Skin epidermis (tissue), 12 donors: ENCODE measurements around the gene PRR20E.
"Not testable (repeated sequence)": the region's sequence is repeated elsewhere in the genome, so short reads cannot be mapped to it uniquely, and the experiment has no call there.

ENCODE experiments used
- H3K27ac ChIP-seq, 21 experiments: fragments of 200-600 bp; sonication (generic) in 11 of 21; one replicate each; pipeline ENCODE4 v1.5.0; 2020; ENCODE audit warnings: mild to moderate bottlenecking in 3 of 21, inconsistent platforms in 2 of 21, moderate library complexity in 2 of 21
- H3K4me3 ChIP-seq, 7 experiments: fragments of 200-600 bp; sonication (generic) in 2 of 7; one replicate each; pipeline ENCODE4 v1.5.0; 2020; ENCODE audit warnings: inconsistent platforms in 2 of 7, mild to moderate bottlenecking in 2 of 7, moderate library complexity in 1 of 7

PRR20E gene

DNA sequence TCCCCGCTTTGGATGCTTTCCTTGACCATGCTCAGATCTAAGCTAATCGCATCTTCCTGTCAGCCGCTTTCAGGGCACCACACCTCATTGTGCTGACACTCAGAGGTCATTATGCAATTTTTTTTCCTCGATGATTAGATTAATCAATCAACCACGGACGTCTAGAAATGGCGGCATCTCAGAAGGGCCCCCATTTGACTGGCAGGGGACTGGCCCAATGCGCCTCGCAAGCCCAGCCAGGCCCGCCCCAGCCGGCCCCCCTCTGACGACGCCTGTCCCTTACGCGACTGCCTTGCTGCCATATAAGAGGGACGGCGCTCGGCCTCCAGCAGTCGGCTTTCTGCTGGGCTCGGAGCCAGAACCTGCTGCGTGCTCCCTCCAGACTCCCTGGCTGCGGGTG is at the start of gene PRR20E:
Gene PRR20E, plus strand, starts transcription at position 301 of the 400 bp plus-strand sequence. CDS start 387 bp downstream, outside the sequence.
- not testable (repeated sequence) for H3K4me3 ChIP-seq, H3K27ac ChIP-seq

DNA sequence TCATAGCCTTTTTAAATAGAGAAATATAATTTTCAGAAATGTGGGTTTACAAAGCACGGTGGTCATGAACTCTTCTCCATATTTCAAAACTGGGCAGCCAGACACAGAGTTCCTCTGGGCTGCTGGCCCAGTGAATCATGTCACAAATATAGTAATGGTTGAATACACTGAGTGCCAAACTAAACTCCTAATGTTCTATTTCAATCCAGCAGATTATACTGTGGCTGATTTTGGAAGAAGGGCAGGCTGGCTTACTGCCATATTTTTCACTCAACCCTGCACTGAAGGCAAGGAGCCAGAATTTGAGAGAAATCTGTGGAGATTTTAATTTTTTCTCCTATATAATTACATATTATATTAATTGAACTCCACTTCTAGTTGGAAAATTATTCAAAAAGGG is 43.3 kb upstream of the PRR20E start:
- no peak overlapping the region for H3K27ac ChIP-seq
- no peak overlapping the region for H3K4me3 ChIP-seq

DNA sequence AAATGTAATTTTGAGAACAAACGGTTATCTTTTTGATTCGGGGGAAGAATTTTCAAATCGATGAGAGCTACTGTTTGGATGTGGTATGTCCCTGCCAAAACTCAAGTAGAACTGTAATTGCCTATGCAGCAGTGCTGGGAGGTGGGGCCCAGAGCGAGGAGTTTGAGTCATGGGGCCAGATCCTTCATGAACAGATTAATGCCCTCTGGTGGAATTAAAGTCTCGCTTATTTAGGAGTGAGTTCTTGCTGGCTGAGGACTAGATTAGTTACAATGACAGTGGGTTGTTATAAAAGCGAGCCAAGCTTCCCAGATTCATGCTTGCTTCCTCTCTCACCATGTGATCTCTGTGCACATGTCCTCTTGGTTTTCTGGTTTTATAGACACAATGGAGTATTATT is 38.1 kb upstream of the PRR20E start:
- Histone ChIP-seq H3K4me3 (no peak overlapping the region), H3K27ac (no peak overlapping the region)

DNA sequence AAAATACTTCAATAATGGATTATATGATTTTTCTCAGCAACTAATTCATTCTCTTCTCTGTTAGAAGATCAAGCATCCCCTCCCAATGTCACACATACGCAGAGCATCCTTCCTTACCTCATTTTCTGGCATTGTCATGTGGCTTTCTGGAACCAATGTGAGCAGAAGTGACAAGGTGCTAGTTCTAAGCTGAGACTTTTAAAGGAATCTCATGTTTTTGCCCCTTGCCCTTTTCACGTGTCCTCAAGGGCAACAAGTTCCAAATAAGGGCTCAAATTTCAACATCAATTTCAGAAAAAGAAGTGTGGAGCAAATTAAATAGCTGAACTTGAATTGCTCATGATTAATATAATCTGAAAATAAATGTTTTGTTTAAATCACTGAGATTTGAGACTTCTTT is 30.9 kb upstream of the PRR20E start:
- H3K4me3 ChIP-seq = no peak overlapping the region
- H3K27ac ChIP-seq = no peak overlapping the region

DNA sequence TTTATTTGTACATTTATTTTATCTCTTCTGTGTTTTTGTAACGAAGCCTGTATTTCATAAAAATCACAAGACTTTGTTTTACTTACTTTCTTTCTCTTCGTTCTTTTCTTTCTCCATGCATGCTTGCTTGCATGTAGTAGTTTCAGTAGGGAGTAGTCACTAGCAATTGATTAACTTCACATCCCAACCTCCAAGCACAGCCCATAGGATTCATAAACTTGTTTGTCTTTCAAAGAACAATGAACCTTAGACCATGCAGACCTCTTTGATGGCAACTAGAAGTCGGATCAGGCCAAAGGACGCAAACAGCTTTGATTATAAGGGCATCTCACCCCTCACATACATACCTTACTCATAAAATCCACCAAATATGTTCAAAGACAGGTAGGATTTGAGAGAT is 29.4 kb upstream of the PRR20E start:
- Histone ChIP-seq H3K27ac (no peak overlapping the region), H3K4me3 (no peak overlapping the region)

DNA sequence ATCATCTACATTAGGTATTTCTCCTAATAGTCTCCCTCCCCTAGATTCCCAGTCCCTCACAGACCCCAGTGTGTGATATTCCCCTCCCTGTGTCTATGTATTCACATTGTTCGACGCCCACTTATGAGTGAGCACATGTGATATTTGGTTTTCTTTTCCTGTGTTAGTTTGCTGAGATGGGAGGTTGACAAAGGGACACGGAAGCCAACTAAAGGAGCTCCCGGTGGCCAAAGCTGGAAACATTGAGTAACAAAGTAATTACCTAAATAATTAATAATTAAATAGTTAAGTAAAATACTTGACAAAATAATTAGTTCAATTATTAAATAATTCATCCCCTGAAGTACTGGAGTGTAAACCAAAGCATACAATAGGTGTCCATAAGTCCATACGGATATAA is 28.0 kb upstream of the PRR20E start:
- Histone ChIP-seq H3K4me3 (no peak overlapping the region), H3K27ac (no peak overlapping the region)

DNA sequence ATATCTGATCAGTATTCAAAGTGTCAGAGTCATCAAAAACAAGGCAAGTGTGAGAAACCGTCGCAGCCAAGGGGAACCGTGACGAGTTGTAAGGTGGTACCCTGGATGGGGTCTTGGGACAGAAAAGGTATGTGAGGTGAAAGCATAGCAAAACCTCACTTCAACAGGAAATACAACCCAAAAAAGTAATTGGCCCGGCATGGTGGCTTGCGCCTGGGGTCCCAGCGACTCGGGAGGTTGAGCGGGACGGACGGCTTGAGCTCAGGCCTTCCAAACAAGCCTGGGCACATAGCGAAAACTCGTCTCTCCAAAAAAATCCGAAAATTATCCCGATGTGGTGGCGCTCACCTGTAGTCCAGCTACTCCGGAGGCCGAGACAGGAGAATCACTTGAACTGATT is 27.2 kb upstream of the PRR20E start:
- not testable (repeated sequence) for H3K4me3 ChIP-seq, H3K27ac ChIP-seq

DNA sequence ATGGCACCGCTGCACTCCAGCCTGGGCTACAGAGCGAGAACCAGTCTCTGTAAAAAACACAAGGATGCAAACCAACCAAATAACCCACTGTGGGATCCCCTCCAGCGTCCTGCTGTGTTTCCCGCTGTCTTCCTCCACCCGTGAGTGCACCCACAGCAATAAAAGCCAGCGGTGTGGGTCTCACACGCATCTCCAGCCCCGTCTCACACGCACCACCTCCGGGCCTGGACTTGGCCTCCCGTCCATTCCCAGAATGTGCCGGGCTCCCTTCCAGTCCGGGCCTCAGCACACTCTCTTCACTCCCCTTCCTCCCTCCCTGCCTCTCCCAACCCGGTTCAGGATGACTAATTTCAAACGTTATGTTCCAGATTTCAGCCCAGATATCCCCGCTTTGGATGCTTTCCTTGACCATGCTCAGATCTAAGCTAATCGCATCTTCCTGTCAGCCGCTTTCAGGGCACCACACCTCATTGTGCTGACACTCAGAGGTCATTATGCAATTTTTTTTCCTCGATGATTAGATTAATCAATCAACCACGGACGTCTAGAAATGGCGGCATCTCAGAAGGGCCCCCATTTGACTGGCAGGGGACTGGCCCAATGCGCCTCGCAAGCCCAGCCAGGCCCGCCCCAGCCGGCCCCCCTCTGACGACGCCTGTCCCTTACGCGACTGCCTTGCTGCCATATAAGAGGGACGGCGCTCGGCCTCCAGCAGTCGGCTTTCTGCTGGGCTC is 26.6 kb upstream of the PRR20E start, which contains the start of gene PRR20A:
Gene PRR20A, plus strand, starts transcription at position 684 of the 734 bp plus-strand sequence. CDS start 387 bp downstream, outside the sequence.
- H3K4me3 ChIP-seq, H3K27ac ChIP-seq: not testable (repeated sequence)

DNA sequence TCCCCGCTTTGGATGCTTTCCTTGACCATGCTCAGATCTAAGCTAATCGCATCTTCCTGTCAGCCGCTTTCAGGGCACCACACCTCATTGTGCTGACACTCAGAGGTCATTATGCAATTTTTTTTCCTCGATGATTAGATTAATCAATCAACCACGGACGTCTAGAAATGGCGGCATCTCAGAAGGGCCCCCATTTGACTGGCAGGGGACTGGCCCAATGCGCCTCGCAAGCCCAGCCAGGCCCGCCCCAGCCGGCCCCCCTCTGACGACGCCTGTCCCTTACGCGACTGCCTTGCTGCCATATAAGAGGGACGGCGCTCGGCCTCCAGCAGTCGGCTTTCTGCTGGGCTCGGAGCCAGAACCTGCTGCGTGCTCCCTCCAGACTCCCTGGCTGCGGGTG is 19.8 kb upstream of the PRR20E start, which contains the start of gene PRR20B:
Gene PRR20B, plus strand, starts transcription at position 301 of the 400 bp plus-strand sequence. CDS start 387 bp downstream, outside the sequence.
- H3K4me3 ChIP-seq, H3K27ac ChIP-seq: not testable (repeated sequence)

DNA sequence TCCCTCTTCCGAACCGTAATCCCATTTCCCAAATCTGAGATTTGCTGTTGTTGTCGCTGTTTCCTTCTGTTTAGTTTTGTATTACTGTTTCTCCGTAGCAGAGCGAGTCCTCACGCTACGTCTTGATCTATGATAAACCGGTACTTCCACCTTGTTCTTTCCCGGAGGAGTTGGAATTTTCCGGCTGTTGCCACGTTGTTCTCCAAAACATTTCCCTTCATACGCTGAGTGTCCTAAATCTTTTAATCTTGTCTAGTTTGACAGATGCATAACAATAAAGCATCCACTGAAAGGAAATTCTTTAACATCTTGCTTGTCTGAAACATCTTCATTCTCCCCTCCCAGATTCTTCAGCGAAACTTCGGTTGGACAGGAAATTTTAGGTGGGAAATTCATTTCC is 18.9 kb upstream of the PRR20E start:
- not testable (repeated sequence) for H3K27ac ChIP-seq, H3K4me3 ChIP-seq

DNA sequence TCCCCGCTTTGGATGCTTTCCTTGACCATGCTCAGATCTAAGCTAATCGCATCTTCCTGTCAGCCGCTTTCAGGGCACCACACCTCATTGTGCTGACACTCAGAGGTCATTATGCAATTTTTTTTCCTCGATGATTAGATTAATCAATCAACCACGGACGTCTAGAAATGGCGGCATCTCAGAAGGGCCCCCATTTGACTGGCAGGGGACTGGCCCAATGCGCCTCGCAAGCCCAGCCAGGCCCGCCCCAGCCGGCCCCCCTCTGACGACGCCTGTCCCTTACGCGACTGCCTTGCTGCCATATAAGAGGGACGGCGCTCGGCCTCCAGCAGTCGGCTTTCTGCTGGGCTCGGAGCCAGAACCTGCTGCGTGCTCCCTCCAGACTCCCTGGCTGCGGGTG is 13.2 kb upstream of the PRR20E start, which contains the start of gene PRR20C:
Gene PRR20C, plus strand, starts transcription at position 301 of the 400 bp plus-strand sequence. CDS start 387 bp downstream, outside the sequence.
- H3K27ac ChIP-seq, H3K4me3 ChIP-seq: not testable (repeated sequence)

DNA sequence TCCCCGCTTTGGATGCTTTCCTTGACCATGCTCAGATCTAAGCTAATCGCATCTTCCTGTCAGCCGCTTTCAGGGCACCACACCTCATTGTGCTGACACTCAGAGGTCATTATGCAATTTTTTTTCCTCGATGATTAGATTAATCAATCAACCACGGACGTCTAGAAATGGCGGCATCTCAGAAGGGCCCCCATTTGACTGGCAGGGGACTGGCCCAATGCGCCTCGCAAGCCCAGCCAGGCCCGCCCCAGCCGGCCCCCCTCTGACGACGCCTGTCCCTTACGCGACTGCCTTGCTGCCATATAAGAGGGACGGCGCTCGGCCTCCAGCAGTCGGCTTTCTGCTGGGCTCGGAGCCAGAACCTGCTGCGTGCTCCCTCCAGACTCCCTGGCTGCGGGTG is 6.7 kb upstream of the PRR20E start, which contains the start of gene PRR20D:
Gene PRR20D, plus strand, starts transcription at position 301 of the 400 bp plus-strand sequence. CDS start 387 bp downstream, outside the sequence.
- not testable (repeated sequence) for H3K4me3 ChIP-seq, H3K27ac ChIP-seq

DNA sequence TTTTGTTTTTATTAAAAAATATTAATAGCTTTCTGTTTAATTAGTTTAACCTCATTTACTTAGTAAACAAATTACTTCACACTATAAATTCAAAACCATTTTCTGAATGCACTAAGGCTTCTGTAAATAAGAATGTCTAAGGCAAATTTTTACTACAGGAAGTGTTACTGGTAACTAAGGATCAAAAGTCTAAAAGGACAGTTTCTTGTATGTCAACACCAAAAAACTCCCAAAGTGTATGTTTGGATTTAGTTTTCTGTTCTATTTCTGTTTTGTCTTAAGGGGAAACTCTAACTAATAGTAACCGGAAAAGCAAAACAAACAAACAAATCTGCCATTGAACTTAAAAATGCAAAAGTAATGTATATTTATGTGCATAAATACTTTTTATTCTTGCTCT is 24.7 kb downstream of the PRR20E start:
- Histone ChIP-seq H3K27ac (no peak overlapping the region), H3K4me3 (no peak overlapping the region)

DNA sequence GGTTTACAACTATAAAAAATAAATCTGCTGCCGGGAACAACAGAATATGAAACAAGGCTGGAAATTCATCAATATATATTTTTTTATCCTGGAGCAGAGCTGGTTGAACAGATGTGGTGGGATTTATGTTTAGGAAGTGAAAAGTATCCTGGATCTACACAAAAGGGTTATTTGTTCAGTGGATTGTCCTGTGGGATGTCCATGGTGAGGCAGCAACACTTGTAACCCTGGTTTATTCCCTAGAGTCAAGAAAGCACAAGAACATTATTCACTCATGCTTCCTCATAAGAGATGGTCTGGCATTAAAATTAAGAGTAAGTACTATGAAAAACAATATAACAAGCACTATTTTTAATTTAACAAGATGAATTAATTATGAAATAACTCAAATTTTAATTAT is 46.0 kb downstream of the PRR20E start:
- no peak overlapping the region for H3K27ac ChIP-seq
- H3K4me3 ChIP-seq = no peak overlapping the region
